Esophagus squamous epithelium (tissue), 4 donors: ENCODE results near the gene CHN2.

Experiments
- CTCF ChIP-seq, 6 experiments: fragments of 450-650 bp in 4 of 6; fragments of 200-600 bp in 2 of 6; sonication (generic) in 2 of 6; IDR thresholded peaks; one replicate each; pipeline ENCODE4 v1.5.1; 2016 to 2019; ENCODE audit warnings: antibody characterized with exemption in 6 of 6, mild to moderate bottlenecking in 4 of 6, moderate library complexity in 4 of 6
- POLR2A ChIP-seq, 4 donors: fragments of 450-650 bp; IDR thresholded peaks; one replicate each; pipeline ENCODE4 v1.6.1; 2017; ENCODE audit warnings: antibody characterized with exemption in 4 of 4, mild to moderate bottlenecking in 4 of 4, moderate library complexity in 3 of 4

- TF ChIP-seq CTCF (IDR thresholded peaks at IDR 0.05) = no peak
- TF ChIP-seq POLR2A (IDR thresholded peaks at IDR 0.05) = no peak
Measured at GRCh38 chr7:29523728-29524127, 329.2 kb downstream of the CHN2 start.
